ENCODE results near the gene OGFRL1. TPM values are rescaled to one million over a fixed set of nuclear protein-coding genes. Genes with fewer than 3 reads are reported as not detected.

Gene OGFRL1
- polyA plus RNA-seq, 1 donor from 2014 or later: 8.3 TPM

GRCh38 chr6:71312089-71312488, 23.5 kb downstream of the OGFRL1 start:
- Histone ChIP-seq H3K9me3 (ENCODE audit: low read length) (no peaks in the 10 kb centered on the region), H4K20me1 (ENCODE audit: insufficient read depth) (no peaks in the 10 kb centered on the region), H3K9ac (ENCODE audit: low read length) (no peak overlapping the region), H3K79me2 (replicated peaks; ENCODE audit: insufficient read depth, low read length) (no peaks in the 10 kb centered on the region), H3F3A (ENCODE audit: insufficient read depth, low read length, poor library complexity, severe bottlenecking) (no peaks in the 10 kb centered on the region), H3K4me3 (ENCODE audit: low read length) (no peak overlapping the region), H3K4me2 (ENCODE audit: low read length) (no peak overlapping the region), H3K9me2 (ENCODE audit: insufficient read depth, low read length) (no peaks in the 10 kb centered on the region), H3K27me3 (ENCODE audit: insufficient read depth, low read depth, low read length) (no peaks in the 10 kb centered on the region), H3K36me3 (ENCODE audit: insufficient read depth, low read length) (no peaks in the 10 kb centered on the region), H3K27ac (ENCODE audit: low read length) (no peak overlapping the region), H2AFZ (ENCODE audit: low read depth, low read length) (no peak overlapping the region)
- no peak for TF ChIP-seq EZH2 (IDR thresholded peaks at IDR 0.05; ENCODE audit: borderline replicate concordance, insufficient read depth, low read length, poor library complexity, severe bottlenecking)

GRCh38 chr6:71317441-71317840, 28.8 kb downstream of the OGFRL1 start:
- no peak for TF ChIP-seq MXI1 (conservative IDR thresholded peaks at IDR 0.05; ENCODE audit: poor library complexity, severe bottlenecking)
- TF ChIP-seq RAD21 (conservative IDR thresholded peaks at IDR 0.05): no peak
- TF ChIP-seq TAF1 (IDR thresholded peaks at IDR 0.05; ENCODE audit: low read depth): no peak
- no peak for TF ChIP-seq CTCF (IDR thresholded peaks at IDR 0.05; ENCODE audit: poor library complexity, severe bottlenecking)
- no peak for TF ChIP-seq SMC3 (conservative IDR thresholded peaks at IDR 0.05; ENCODE audit: poor library complexity)
- no peak for TF ChIP-seq POLR2AphosphoS5 (IDR thresholded peaks at IDR 0.05)
- TF ChIP-seq EP300 (conservative IDR thresholded peaks at IDR 0.05; ENCODE audit: poor library complexity, severe bottlenecking): no peak
- no peak for TF ChIP-seq EZH2 (IDR thresholded peaks at IDR 0.05; ENCODE audit: borderline replicate concordance, insufficient read depth, low read length, poor library complexity, severe bottlenecking)
- no peak for TF ChIP-seq REST (IDR thresholded peaks at IDR 0.05; ENCODE audit: borderline replicate concordance)
- no peak overlapping the region for H3K4me2 ChIP-seq (ENCODE audit: low read length)
- no peaks in the 10 kb centered on the region for H3F3A ChIP-seq (ENCODE audit: insufficient read depth, low read length, poor library complexity, severe bottlenecking)
- no peak overlapping the region for H3K27ac ChIP-seq (ENCODE audit: low read length)
- H3K79me2 ChIP-seq (replicated peaks; ENCODE audit: insufficient read depth, low read length): no peaks in the 10 kb centered on the region
- H3K9me3 ChIP-seq (ENCODE audit: low read length): no peaks in the 10 kb centered on the region
- H4K20me1 ChIP-seq (ENCODE audit: insufficient read depth): no peaks in the 10 kb centered on the region
- H3K36me3 ChIP-seq (ENCODE audit: insufficient read depth, low read length): no peaks in the 10 kb centered on the region
- no peaks in the 10 kb centered on the region for H3K9me2 ChIP-seq (ENCODE audit: insufficient read depth, low read length)
- no peaks in the 10 kb centered on the region for H3K27me3 ChIP-seq (ENCODE audit: insufficient read depth, low read depth, low read length)
- no peak overlapping the region for H2AFZ ChIP-seq (ENCODE audit: low read depth, low read length)
- H3K4me3 ChIP-seq (ENCODE audit: low read length): no peak overlapping the region
- H3K9ac ChIP-seq (ENCODE audit: low read length): no peak overlapping the region

GRCh38 chr6:71320041-71320440, 31.4 kb downstream of the OGFRL1 start:
- H3F3A ChIP-seq (ENCODE audit: insufficient read depth, low read length, poor library complexity, severe bottlenecking): no peaks in the 10 kb centered on the region
- no peak overlapping the region for H3K27ac ChIP-seq (ENCODE audit: low read length)
- H3K27me3 ChIP-seq (ENCODE audit: insufficient read depth, low read depth, low read length): no peaks in the 10 kb centered on the region
- no peak overlapping the region for H3K4me3 ChIP-seq (ENCODE audit: low read length)
- no peaks in the 10 kb centered on the region for H3K36me3 ChIP-seq (ENCODE audit: insufficient read depth, low read length)
- H3K9me2 ChIP-seq (ENCODE audit: insufficient read depth, low read length): no peaks in the 10 kb centered on the region
- no peaks in the 10 kb centered on the region for H3K9me3 ChIP-seq (ENCODE audit: low read length)
- no peaks in the 10 kb centered on the region for H3K79me2 ChIP-seq (replicated peaks; ENCODE audit: insufficient read depth, low read length)
- no peaks in the 10 kb centered on the region for H4K20me1 ChIP-seq (ENCODE audit: insufficient read depth)
- H2AFZ ChIP-seq (ENCODE audit: low read depth, low read length): no peak overlapping the region
- no peak overlapping the region for H3K4me2 ChIP-seq (ENCODE audit: low read length)
- no peak overlapping the region for H3K9ac ChIP-seq (ENCODE audit: low read length)
- TF ChIP-seq EP300 (conservative IDR thresholded peaks at IDR 0.05; ENCODE audit: poor library complexity, severe bottlenecking) (no peak), RAD21 (conservative IDR thresholded peaks at IDR 0.05) (no peak), SMC3 (conservative IDR thresholded peaks at IDR 0.05; ENCODE audit: poor library complexity) (no peak), TAF1 (IDR thresholded peaks at IDR 0.05; ENCODE audit: low read depth) (no peak), EZH2 (IDR thresholded peaks at IDR 0.05; ENCODE audit: borderline replicate concordance, insufficient read depth, low read length, poor library complexity, severe bottlenecking) (no peak), CTCF (IDR thresholded peaks at IDR 0.05; ENCODE audit: poor library complexity, severe bottlenecking) (no peak), MXI1 (conservative IDR thresholded peaks at IDR 0.05; ENCODE audit: poor library complexity, severe bottlenecking) (no peak), REST (IDR thresholded peaks at IDR 0.05; ENCODE audit: borderline replicate concordance) (no peak), POLR2AphosphoS5 (IDR thresholded peaks at IDR 0.05) (no peak)
